NCI-H2196 (cell line): ENCODE data around the gene ADCK2.
"Not testable (repeated sequence)": the region's sequence is repeated elsewhere in the genome, so short reads cannot be mapped to it uniquely, and the experiment has no call there.

Source experiments
- DNase-seq: peaks from one replicate; lab custom pipeline; 2025; ENCODE audit not compliant: unreplicated experiment; lab: John Stamatoyannopoulos, UW

The ADCK2 gene

GRCh38 chr7:140646931-140647647 lies 25.7 kb upstream of the ADCK2 start:
- peak; percentile 35 for DNase-seq

- no peak for DNase-seq
Measured at GRCh38 chr7:140649556-140650205, 23.1 kb upstream of the ADCK2 start.

- no peak for DNase-seq
Measured at GRCh38 chr7:140650367-140650766, 22.4 kb upstream of the ADCK2 start.

GRCh38 chr7:140653319-140654108 lies 19.2 kb upstream of the ADCK2 start:
- DNase-seq = peak; percentile 86

- DNase-seq = peak; percentile 10
Measured at GRCh38 chr7:140654109-140654387, 18.7 kb upstream of the ADCK2 start.

GRCh38 chr7:140654661-140655060 lies 18.1 kb upstream of the ADCK2 start:
- DNase-seq = no peak

- no peak for DNase-seq
Measured at GRCh38 chr7:140655511-140656408, 17.0 kb upstream of the ADCK2 start.

- DNase-seq = peak; percentile 52
Measured at GRCh38 chr7:140656548-140657515, 15.9 kb upstream of the ADCK2 start.

- DNase-seq = no peak
Measured at GRCh38 chr7:140657891-140658290, 14.9 kb upstream of the ADCK2 start.

GRCh38 chr7:140659856-140660255 lies 12.9 kb upstream of the ADCK2 start:
- no peak for DNase-seq

- no peak for DNase-seq
Measured at GRCh38 chr7:140661124-140661523, 11.6 kb upstream of the ADCK2 start.

GRCh38 chr7:140662938-140663337 lies 9.8 kb upstream of the ADCK2 start:
- not testable (repeated sequence) for DNase-seq

GRCh38 chr7:140667476-140667875 lies 5.3 kb upstream of the ADCK2 start:
- no peak for DNase-seq

- no peak for DNase-seq
Measured at GRCh38 chr7:140668641-140669040, 4.1 kb upstream of the ADCK2 start.

GRCh38 chr7:140669352-140669751 lies 3.4 kb upstream of the ADCK2 start:
- DNase-seq = no peak

GRCh38 chr7:140669862-140670261 lies 2.9 kb upstream of the ADCK2 start:
- not testable (repeated sequence) for DNase-seq

GRCh38 chr7:140670343-140670935 lies 2.3 kb upstream of the ADCK2 start:
- no peak for DNase-seq

GRCh38 chr7:140671966-140672365 lies 779 bp upstream of the ADCK2 start:
- DNase-seq = no peak

- peak; percentile 58 for DNase-seq
Measured at GRCh38 chr7:140673063-140673773, 473 bp downstream of the ADCK2 start.
